Tibial nerve (tissue), 3 donors: ENCODE data around the gene NEGR1.

Source experiments
- POLR2A ChIP-seq, 2 donors: fragments of 450-650 bp; IDR thresholded peaks; one replicate each; pipeline ENCODE4 v1.6.1; 2017; ENCODE audit warnings: antibody characterized with exemption in 2 of 2, mild to moderate bottlenecking in 2 of 2, moderate library complexity in 2 of 2
- TF ChIP-seq, protein P1 (sequence below), 5 experiments: fragments of 200-600 bp in 3 of 5; fragments of 450-650 bp in 2 of 5; sonication (generic) in 3 of 5; IDR thresholded peaks; one replicate each; pipeline ENCODE4 v1.5.1; 2016 to 2019; ENCODE audit warnings: antibody characterized with exemption in 5 of 5, mild to moderate bottlenecking in 3 of 5, moderate library complexity in 2 of 5

GRCh38 chr1:72186733-72187307 lies 95.5 kb downstream of the NEGR1 start:
- TF ChIP-seq, protein P1, sequence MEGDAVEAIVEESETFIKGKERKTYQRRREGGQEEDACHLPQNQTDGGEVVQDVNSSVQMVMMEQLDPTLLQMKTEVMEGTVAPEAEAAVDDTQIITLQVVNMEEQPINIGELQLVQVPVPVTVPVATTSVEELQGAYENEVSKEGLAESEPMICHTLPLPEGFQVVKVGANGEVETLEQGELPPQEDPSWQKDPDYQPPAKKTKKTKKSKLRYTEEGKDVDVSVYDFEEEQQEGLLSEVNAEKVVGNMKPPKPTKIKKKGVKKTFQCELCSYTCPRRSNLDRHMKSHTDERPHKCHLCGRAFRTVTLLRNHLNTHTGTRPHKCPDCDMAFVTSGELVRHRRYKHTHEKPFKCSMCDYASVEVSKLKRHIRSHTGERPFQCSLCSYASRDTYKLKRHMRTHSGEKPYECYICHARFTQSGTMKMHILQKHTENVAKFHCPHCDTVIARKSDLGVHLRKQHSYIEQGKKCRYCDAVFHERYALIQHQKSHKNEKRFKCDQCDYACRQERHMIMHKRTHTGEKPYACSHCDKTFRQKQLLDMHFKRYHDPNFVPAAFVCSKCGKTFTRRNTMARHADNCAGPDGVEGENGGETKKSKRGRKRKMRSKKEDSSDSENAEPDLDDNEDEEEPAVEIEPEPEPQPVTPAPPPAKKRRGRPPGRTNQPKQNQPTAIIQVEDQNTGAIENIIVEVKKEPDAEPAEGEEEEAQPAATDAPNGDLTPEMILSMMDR (IDR thresholded peaks at IDR 0.05), result peak; percentile 33 to 42 (median 40)
- TF ChIP-seq POLR2A (IDR thresholded peaks at IDR 0.05), result no peak
